K562 (cell line): ENCODE data around the gene ZNF775. TPM values are rescaled to one million over a fixed set of nuclear protein-coding genes. Genes with fewer than 3 reads are reported as not detected.
A peak's percentile ranks its signal among the peaks of the same experiment; 100 is the strongest.

ENCODE experiments used
- AFF1 ChIP-seq, 2 experiments: fragments of 450-650 bp; IDR thresholded peaks; 2 replicates each; pipeline ENCODE4 v1.6.1; 2018; ENCODE audit warnings: mild to moderate bottlenecking in 2 of 2, low read depth in 1 of 2; ENCODE audit not compliant: partially characterized antibody in 2 of 2
- BRD4 ChIP-seq: fragments of 200-600 bp; sonication (generic); IDR thresholded peaks from 2 replicates; pipeline ENCODE4 v1.6.1; 2017; ENCODE audit warnings: inconsistent platforms
- CGGBP1 ChIP-seq: fragments of 250-450 bp; sonication (Bioruptor Pico); IDR thresholded peaks from 2 replicates; pipeline ENCODE4 v1.9.0; 2021; ENCODE audit warnings: mild to moderate bottlenecking
- ESRRA ChIP-seq: fragments of 450-650 bp; IDR thresholded peaks from 2 replicates; pipeline ENCODE4 v1.6.1; 2014; ENCODE audit warnings: low read depth, mild to moderate bottlenecking, moderate library complexity, borderline replicate concordance
- FOXA3 ChIP-seq, 2 experiments: fragments of 450-650 bp in 1 of 2; sonication (generic) in 1 of 2; formaldehyde crosslinking; IDR thresholded peaks in 1 of 2; conservative IDR thresholded peaks in 1 of 2; 2 replicates each; pipeline versions ENCODE4 v1.4.0 to v1.8.0; 2020 to 2022; ENCODE audit warnings: mild to moderate bottlenecking in 2 of 2, missing genetic modification reagents in 1 of 2
- GABPB1 ChIP-seq: sonication (generic); formaldehyde crosslinking; IDR thresholded peaks from 2 replicates; pipeline ENCODE4 v1.8.0; 2022; ENCODE audit warnings: mild to moderate bottlenecking, missing genetic modification reagents
- GMEB1 ChIP-seq: fragments of 250-450 bp; sonication (Bioruptor Pico); IDR thresholded peaks from 2 replicates; pipeline ENCODE4 v1.4.0; 2020; ENCODE audit warnings: mild to moderate bottlenecking
- SAFB ChIP-seq: fragments of 200-400 bp; formaldehyde crosslinking; IDR thresholded peaks from 2 replicates; pipeline ENCODE4 v1.6.1; 2017; ENCODE audit warnings: low read depth, low read length, borderline replicate concordance
- SNAPC5 ChIP-seq: fragments of 250-450 bp; sonication (Bioruptor Pico); IDR thresholded peaks from 2 replicates; pipeline ENCODE4 v1.8.0; 2021; ENCODE audit warnings: moderate library complexity, mild to moderate bottlenecking, inconsistent platforms
- TSHZ1 ChIP-seq: fragments of 250-450 bp; sonication (Bioruptor Pico); IDR thresholded peaks from 2 replicates; pipeline ENCODE4 v1.4.0; 2020; ENCODE audit warnings: mild to moderate bottlenecking, moderate library complexity
- XRCC5 ChIP-seq: fragments of 200-400 bp; formaldehyde crosslinking; IDR thresholded peaks from 2 replicates; pipeline ENCODE4 v1.6.1; 2017; ENCODE audit warnings: low read depth, mild to moderate bottlenecking, low read length
- polyA plus RNA-seq, 8 experiments: library from polyadenylated mRNA; depleted of rRNA in 4 of 8; stranded (reverse) in 5 of 8; unstranded in 3 of 8; fragments of >200 nt; fragmentation: Nextera tagmentation in 2 of 8; fragmentation: Illumina TruSeq in 1 of 8; extraction: Ambion mirVana in 2 of 8; extraction: Trizol in 1 of 8; gene quantifications; 2 replicates each; pipeline versions ENCODE4 v1.2.1 to v1.2.3, GENCODE V29; 2011 to 2014; ENCODE audit warnings: inconsistent platforms in 1 of 8, missing spikeins in 1 of 8
- total RNA-seq, 7 experiments: library from RNA; depleted of rRNA in 6 of 7; stranded (reverse); fragments of >200 nt in 6 of 7; fragmentation: Illumina TruSeq in 2 of 7; extraction: Trizol in 2 of 7; gene quantifications; 2 replicates each; pipeline versions ENCODE4 v1.2.1 to v1.2.3, GENCODE V29; 2011 to 2021; ENCODE audit warnings: low replicate concordance in 1 of 7
- TF ChIP-seq, protein P1 (sequence below), 2 experiments: fragments of 450-650 bp; IDR thresholded peaks; 2 replicates each; pipeline ENCODE4 v1.6.1; 2016
- TF ChIP-seq, protein P2 (sequence below): sonication (generic); formaldehyde crosslinking; IDR thresholded peaks from 2 replicates; pipeline ENCODE4 v1.8.1; 2023; ENCODE audit warnings: mild to moderate bottlenecking, missing genetic modification reagents

Gene ZNF775
- total and polyA plus RNA-seq, 9 of the 15 experiments (the other 6 are each of a cell fraction or from before 2014, with no cell fraction given) = 0.04 to 18.7 (median 4.9) TPM

GRCh38 chr7:150420987-150421674, 42.0 kb downstream of the ZNF775 start (continued):
- TF ChIP-seq AFF1 (IDR thresholded peaks at IDR 0.05; ENCODE audit: low read depth in 1 of 2, partially characterized antibody in 2 of 2) (peak in 1 of 2 experiments; percentile 17), BRD4 (no peak), SAFB (no peak), GMEB1 (CRISPR knock-in tag) (no peak), FOXA3 (CRISPR knock-in tag; conservative IDR thresholded peaks at IDR 0.05 in 1 of 2, IDR thresholded peaks at IDR 0.05 in 1 of 2) (no peak), CGGBP1 (CRISPR knock-in tag) (no peak), ESRRA (peak; percentile 42; the same call in 1 of the 2 replicates), TSHZ1 (CRISPR knock-in tag) (no peak), GABPB1 (CRISPR knock-in tag) (0 out of 2 replicates have a peak, but pooled peaks have one; percentile 25), XRCC5 (peak; percentile 89), SNAPC5 (CRISPR knock-in tag) (no peak)
- TF ChIP-seq, protein P1, sequence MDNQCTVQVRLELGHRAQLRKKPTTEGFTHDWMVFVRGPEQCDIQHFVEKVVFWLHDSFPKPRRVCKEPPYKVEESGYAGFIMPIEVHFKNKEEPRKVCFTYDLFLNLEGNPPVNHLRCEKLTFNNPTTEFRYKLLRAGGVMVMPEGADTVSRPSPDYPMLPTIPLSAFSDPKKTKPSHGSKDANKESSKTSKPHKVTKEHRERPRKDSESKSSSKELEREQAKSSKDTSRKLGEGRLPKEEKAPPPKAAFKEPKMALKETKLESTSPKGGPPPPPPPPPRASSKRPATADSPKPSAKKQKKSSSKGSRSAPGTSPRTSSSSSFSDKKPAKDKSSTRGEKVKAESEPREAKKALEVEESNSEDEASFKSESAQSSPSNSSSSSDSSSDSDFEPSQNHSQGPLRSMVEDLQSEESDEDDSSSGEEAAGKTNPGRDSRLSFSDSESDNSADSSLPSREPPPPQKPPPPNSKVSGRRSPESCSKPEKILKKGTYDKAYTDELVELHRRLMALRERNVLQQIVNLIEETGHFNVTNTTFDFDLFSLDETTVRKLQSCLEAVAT (IDR thresholded peaks at IDR 0.05) = peak in 1 of 2 experiments; percentile 16; a peak in 2 of 4 replicates
- TF ChIP-seq, protein P2, sequence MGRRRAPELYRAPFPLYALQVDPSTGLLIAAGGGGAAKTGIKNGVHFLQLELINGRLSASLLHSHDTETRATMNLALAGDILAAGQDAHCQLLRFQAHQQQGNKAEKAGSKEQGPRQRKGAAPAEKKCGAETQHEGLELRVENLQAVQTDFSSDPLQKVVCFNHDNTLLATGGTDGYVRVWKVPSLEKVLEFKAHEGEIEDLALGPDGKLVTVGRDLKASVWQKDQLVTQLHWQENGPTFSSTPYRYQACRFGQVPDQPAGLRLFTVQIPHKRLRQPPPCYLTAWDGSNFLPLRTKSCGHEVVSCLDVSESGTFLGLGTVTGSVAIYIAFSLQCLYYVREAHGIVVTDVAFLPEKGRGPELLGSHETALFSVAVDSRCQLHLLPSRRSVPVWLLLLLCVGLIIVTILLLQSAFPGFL (CRISPR knock-in tag) = no peak
